Activated T-helper 1 cell treated with Interleukin-2 at 50 U/mL for 16 hours (primary cell): ENCODE measurements around the gene KRTAP20-4.

Experiments
- DNase-seq: peaks from one replicate; pipeline ENCODE4 v3.0.0-alpha.2; 2020; ENCODE audit warnings: low read depth

The KRTAP20-4 gene

DNA sequence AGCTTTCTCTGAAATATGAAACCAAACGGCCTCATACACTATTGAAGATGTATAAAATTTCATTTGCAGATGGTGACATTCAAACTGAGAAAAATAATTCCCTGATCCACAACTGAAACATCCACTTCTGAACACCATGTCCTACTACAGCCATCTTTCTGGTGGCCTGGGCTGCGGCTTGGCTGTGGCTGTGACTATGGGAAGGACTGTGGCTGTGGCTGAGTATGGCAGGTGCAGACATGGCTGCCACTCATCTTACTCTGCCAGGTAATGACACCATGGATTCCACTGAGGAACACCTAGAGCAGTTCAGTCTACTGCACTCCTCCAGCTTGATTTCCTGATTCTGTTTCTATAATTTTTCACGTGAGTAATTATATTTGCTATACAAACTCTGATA, at the start of gene KRTAP20-4:
Gene KRTAP20-4 (plus strand): TSS at position 106 of the 400 bp plus-strand sequence.
- no peak for DNase-seq

DNA sequence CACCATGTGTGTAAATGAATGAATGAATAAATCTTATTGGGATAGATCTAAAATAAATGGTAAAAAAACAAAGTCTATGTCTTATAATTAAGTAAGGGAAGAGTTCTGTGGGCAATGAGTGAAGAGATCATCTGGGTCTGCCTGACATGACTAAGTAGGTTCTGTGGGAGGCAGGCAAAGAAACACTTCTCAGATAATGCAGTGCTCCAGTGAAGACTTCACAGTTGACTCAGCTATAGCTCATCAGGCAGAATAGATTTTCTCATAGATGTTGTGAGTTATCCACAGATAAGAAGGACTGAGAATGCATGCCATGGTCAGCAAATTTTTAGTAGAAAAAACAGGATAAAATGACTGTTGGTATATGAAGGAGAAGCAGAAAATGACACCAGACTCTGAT, 42.7 kb upstream of the KRTAP20-4 start:
- DNase-seq = no peak

DNA sequence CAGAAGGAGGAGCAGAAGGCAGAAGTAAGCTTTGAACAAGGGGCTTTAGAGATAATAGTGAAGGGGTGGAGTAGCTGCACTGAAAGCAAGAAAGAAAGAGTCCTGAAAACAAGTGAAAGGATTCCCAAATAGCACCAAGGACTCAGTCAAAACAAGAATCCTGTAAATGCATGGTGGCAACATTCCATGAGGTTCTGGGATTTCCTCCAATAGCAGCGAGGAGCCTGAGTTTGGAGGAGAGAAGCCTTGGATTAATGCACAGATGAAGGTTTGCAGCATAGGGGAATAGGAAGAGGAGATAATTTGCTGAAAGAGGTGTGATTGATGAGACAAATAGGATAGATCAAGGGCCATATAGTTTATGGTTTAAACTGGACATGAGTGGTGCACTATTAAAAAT, 41.1 kb upstream of the KRTAP20-4 start:
- DNase-seq = no peak

DNA sequence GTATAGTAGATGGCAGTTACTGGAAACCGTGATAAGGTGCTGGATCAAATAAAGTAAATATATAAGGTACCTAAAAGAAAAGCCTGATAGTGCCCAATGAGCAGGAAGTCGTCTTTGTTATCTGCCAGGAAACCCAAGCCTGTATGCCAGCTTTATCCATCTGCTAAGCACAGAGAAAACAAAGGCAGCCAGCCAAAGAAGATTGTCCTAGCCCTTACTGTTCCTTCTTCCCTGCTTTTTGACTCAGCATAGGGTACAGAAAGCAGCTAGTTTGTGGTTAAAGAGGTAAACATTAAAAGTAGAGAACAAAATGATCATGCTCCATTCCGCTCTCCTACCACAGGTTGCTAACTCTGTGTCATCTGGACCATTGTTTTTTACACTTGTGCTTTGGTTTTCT, 40.3 kb upstream of the KRTAP20-4 start:
- no peak for DNase-seq

DNA sequence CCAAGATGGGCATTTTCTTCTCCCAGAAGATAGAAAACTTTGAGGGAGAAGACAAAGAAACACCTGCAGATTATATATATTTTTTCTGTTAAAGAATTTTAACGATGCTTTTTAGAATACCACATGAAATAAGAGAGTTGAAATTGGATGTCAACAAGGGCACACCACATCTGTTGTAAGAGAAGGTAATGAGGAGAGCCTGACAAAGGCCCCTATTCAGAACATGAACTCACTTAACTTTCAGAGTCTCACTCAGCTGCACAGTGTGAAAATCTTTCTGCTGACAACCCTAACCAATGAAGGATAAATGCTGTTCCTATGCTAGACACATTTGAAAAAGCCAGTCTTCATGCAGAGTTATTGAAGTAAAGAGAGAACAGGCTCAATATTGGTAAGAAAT, 37.6 kb upstream of the KRTAP20-4 start:
- DNase-seq = no peak

DNA sequence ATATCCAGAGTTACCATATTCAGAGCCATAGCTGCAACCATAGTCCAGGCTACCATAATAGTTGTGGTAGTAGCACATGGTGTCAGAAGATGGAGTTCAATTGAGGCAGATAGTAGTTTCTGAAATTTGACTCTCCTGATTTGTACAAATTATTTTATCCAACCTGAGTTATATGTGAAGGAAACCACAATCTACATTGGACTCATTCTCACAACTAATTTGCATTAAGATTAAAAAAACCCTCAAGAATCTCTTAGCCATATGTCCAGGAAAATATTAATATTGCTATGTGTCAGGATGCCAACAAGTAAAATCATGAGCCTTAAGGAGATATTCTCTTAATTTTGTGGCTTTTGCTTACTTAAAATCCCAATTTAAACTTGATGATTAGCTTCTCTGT, 30.1 kb upstream of the KRTAP20-4 start, which contains the start of gene KRTAP22-2:
Gene KRTAP22-2 (minus strand): TSS at position 101 of the 400 bp plus-strand sequence.
- DNase-seq = no peak

DNA sequence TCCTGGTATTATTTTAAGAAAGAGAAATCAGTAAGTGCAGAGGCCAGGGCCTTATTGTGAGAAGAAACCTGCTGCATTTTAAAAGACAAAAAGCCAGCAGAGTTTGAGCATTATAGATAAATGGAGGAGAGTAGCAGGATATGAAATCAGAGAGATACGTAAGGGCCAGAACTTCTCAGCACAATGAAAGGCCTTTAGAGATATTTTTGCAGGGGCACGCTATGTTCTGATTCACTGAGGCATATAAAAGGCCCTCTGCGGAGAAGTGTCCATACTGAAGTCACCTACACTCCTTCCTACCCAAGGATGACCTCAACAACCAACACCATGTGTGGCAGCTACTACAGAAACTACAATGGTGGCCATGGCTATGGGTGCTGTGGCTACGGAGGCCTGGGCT, 28.3 kb upstream of the KRTAP20-4 start, which contains the start of gene KRTAP6-3:
Gene KRTAP6-3 (plus strand): TSS at position 301 of the 400 bp plus-strand sequence. CDS start 6 bp downstream, at position 307.
- no peak for DNase-seq

DNA sequence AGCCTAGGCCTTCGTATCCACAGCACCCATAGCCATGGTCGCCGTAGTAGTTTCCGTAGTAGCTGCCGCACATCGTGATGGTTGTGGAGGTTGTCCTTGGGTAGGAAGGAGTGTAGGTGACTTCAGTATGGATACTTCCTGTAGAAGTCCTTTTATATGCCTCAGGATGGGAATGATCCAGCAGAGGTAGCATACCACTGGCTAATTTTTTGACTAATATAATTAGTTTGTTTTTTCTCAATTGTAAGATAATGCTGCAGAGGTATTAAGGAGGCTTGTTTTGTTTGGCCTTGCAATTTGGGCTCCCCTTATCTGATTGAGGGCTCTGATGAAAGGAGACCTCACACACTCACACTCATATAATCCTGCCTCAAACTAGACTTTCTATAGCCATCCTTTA, 21.6 kb upstream of the KRTAP20-4 start, which contains the start of gene KRTAP6-2:
Gene KRTAP6-2 (minus strand): TSS at position 101 of the 400 bp plus-strand sequence. CDS start 28 bp downstream, at position 73.
- DNase-seq = no peak

DNA sequence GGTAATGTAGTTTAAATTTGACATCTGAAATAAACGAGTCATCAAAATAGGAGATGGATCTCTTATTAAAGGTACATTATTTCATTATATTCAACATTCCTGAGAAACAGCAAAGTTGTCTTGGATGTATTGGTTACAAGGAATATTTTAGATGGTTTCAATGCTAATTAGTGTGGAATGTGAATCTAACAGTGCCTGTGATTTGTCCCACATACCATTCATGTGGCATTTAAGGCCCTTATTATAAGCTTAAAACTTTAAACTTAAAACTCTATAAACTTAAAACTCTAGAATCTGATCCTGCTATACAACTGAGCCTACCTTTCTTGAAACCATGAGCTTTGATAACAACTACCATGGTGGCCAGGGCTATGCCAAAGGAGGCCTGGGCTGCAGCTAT, 19.6 kb upstream of the KRTAP20-4 start, which contains the start of gene KRTAP22-1:
Gene KRTAP22-1 (plus strand): TSS at position 301 of the 400 bp plus-strand sequence.
- DNase-seq = no peak

DNA sequence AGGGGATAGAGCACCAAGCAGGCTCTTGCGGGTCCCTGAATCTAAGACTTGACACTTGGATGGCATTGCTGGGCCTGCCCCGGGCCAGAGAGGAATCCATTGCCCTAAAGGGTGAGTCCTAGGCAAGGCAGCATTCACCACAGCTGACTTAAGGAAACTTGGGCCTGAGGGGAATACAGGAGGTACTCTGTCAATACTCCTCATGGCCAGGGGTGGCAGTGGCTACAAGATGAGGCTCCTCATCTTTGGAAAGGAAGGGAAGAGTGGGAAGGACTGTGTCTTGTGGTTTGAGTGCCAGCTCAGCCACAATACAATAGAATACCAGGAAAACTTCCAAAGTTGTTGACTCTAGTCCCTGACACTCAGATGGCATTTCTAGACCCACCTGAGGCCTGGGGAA, 14.5 kb upstream of the KRTAP20-4 start:
- DNase-seq = no peak

DNA sequence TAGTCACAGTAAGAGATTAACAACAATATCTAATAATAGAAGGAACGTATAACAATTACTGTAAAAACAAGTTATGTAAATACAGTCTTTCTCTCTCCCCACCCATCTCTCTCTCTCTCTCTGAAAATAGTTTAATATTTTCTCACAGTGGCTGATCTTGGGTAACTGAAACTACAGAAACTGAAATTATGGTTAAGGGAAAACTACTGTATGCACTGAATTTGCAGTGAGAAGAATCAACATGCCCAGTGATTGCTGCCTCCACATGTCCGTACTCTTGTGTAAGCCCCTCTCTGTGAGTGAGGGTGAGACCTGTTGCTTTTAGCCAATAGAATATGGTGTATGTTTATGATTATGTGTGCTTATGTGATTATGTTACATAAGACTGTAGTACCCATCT, 8.3 kb upstream of the KRTAP20-4 start:
- no peak for DNase-seq

DNA sequence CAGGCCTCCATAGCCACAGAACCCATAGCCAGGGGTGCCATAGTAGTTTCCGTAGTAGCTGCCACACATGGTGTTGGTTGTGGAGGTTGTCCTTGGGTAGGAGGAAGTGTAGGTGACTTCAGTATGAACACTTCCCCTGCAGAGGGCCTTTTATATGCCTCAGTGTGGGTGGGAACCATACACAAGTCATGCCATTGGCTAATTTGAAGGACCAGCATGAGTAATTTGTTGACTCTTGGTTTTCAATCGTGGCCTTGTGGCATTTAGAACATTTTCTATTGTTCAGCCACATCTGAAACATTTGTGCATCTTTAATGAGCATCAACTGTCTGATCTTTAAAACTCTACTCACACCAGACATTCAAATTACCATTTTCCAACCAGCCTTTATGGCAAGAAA, 6.6 kb upstream of the KRTAP20-4 start, which contains the start of gene KRTAP6-1:
Gene KRTAP6-1 (minus strand): TSS at position 95 of the 400 bp plus-strand sequence. CDS start 26 bp downstream, at position 69.
- DNase-seq = no peak

DNA sequence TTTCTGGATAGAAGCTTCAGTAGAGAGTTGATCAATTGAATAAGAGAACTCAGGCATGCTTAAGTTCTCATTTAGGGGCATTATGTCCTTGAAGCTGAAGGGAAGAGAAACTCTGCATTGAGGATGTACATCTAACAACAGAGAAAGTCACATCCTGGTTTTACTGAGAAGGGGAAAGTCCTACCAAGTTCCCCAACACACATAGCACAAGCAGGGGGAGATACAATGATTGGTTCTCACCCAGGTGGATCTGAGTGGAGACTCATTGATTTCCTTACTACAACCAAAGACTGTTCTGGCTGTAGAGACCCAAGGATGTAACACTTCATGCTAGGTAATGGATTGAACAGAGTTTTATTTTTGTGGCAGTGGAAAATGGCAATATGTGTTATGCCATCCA, 5.2 kb upstream of the KRTAP20-4 start:
- DNase-seq = no peak

DNA sequence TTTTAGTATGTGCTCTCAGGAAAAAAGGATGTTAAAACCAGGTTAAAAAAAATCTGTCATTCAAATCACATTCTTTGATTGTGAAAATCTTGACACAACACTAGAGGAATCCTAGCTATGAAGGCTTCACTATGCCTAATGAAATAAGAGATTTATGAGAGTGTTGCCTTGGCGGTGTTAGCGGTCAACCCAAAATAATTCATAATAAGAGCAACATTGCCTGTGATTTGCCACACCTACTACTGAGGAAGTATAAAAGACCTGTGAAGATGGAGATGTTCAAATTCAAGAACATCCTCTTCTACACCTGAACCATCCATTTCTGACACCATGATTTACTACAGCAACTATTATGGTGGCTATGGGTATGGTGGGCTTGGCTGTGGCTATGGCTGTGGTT, 4.3 kb upstream of the KRTAP20-4 start, which contains the start of gene KRTAP20-1:
Gene KRTAP20-1 (plus strand): TSS at position 301 of the 400 bp plus-strand sequence. CDS start 30 bp downstream, at position 331.
- DNase-seq = no peak

DNA sequence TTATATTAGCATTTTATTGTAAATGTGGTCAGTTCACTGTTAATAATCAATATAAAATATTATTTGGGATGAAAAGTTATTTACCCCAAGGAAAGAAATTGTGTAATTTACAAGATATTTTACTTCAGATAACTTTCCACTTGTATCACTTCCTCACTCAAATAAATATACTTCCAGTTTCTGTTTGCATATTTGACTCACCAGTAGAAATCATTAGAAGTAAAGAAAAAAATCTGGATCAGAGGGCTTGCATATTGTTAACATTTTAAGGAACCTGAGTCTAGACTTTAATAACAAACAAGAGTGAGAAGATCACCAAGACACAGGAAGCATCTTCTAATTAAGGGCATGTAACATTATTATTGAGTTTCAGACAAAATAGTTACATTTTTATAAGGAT, 347 bp upstream of the KRTAP20-4 start:
- no peak for DNase-seq

DNA sequence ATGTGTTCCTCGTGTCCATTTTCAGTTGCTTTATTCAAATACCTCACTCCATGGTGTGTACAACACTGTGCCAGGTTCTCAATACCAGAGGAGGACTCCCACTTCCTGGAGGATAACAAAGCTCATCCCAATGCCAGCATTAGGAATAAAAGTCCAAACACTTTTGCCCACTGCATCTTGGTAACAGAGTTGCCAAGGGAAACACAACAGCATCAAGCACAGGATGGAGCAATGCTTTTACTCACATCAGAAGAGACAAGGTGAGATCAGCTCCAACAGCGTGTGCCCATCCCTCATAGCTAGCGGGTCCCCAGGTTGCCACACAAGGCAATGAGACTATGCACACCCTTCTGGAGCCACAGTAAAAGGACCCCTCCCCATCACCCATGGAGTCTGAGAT, 2.9 kb downstream of the KRTAP20-4 start:
- no peak for DNase-seq

DNA sequence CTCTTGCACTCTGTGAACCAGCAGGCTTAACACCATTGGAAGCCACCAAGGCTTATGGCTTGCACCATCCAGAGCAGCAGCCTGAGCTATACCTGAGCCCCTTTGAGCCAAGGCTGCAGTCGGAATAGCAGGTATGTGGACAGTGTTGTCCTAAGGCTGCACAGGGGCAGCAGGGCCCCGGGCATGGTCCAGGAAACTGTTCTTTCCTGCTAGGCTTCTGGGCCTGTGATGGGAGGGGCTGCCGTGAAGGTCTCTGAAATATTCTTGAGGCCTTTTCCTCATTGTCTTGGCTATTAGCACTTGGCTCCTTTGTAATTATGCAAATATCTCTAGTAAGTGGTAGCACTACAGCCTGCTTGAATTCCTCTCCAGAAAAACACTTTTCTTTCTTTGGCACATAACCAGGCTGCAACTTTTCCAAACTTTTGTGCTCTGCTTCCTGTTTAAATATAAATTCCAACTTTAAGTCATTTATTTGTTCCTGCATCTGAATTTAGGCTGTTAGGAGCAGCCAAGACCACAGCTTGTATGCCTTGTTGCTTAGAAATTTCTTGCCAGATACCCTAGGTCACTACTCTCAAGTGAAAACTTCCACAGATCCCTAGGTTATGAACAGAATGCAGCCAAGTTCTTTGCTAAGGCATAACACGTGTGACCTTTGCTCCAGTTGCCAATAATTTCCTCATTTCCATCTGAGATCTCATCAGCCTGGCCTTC, 5.2 kb downstream of the KRTAP20-4 start:
- no peak for DNase-seq

DNA sequence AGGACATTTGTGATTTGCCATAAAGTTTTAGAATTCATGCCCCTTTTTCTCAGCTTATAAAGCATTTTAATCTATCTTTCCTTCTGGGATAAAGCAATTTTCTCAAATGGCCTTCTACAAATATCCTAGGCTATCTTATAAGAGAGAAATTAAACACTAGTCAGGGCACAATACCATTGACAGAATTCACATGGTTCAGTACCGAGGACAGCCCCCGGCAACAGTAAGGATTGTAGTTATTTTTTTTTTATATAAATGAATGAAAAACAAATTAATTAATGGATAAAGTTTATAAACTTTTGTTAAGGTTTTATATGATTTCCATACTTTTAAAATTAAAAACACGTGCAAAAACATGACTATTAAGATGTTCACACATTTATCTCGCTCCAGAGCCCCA, 7.7 kb downstream of the KRTAP20-4 start:
- no peak for DNase-seq

DNA sequence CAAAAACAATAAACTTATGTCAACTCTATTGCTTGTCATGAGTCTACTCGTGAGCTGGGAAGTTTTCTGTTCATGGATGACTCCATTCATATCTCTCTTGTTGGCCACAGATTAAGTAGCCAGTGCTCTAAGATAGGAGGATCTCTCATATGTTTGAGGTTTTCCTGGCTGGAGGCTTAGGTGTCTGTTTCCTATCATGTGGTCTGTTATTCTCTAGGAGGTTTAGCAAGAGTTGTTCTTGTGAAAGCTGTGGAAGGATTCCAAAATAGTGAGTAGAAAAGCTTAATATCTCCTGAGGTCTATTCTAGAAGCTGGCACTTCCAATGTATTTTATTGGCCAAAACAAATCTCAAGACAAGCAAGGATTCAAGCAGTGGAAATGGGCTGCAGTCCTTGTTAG, 8.8 kb downstream of the KRTAP20-4 start:
- no peak for DNase-seq

DNA sequence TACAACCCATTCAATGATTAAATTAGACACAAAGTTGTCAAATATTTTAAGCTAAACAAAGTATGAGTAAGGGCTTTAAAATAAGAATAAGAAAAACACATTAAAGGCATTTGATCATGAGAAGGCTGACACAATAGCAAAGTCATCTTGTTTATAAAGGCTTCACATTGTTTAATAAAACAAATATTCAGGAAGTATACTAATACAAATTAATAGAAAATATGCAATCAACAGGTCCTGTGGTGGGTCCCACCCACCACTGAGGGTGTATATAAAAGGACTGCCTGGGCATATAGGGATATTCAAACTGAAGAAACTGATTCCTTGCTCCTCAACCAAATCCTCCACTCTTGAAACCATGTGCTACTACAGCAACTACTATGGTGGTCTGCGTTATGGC, 14.5 kb downstream of the KRTAP20-4 start, which contains the start of gene KRTAP20-2:
Gene KRTAP20-2 (plus strand): TSS at position 301 of the 400 bp plus-strand sequence. CDS start 58 bp downstream, at position 359.
- no peak for DNase-seq

DNA sequence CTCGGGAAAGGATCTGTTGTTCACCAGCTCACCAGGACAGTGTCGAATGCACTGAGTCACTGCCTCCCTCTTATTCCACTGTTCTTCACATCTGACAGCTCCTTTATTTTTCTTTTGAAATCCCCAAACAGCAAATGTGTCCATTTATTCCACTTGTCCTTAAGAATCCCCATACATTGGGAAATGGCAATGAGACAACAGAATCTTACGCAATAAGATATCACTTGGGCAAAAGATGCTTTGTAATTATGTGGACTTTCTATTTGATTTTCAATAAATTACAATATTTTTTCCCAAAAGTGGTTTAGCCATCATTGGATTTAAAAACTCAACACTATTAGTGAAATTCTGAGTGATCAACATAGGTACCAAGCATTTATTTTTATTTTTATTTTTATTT, 18.3 kb downstream of the KRTAP20-4 start:
- no peak for DNase-seq

DNA sequence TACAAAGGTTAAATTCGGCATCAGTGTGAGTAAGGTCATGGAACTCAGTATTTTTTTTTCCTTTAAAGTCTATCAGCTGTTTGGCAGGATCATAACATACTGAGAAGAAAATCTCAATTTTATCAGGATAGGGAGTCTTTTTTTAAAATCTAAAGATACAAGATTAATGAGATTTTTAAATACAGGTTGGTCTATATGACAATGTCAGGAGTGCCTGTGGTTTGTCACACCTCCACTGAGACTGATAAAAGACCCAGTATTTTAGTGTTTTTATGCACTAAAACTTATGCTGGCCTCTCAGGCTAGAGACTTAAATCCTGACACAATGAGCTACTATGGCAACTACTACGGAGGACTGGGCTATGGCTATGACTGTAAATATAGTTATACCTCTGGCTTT, 22.1 kb downstream of the KRTAP20-4 start, which contains the start of gene KRTAP20-3:
Gene KRTAP20-3 (plus strand): TSS at position 301 of the 400 bp plus-strand sequence.
- no peak for DNase-seq

DNA sequence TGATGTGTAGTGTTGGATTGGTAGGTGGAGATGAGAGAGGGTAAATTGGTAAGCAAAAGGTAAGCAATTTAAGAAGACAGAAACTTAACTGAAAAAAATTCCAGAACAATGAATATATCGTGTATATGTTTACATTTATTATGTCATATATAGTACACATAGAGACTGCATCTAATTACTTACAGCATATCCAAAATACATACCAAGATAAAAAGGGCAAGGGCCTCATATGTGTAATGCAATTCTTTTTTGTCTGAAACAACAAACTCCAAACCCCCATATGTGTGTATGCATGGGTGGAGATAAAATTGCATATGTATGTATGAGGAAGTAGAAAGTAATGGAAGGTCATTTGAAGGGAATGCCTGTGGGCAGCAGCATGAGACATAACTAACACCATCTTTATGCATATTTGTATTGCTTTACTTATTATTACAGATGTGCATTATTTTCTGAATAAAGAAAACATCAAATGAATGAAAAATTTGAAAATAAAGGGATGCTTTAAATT, 26.5 kb downstream of the KRTAP20-4 start:
- no peak for DNase-seq
